ENCODE results near the gene KLHL29.

Gene KLHL29

GRCh38 chr2:23621616-23622015 lies 236.6 kb downstream of the KLHL29 start:
- DNase-seq, result no peak

GRCh38 chr2:23622466-23622865 lies 237.5 kb downstream of the KLHL29 start:
- DNase-seq, result no peak

GRCh38 chr2:23622966-23623675 lies 238.1 kb downstream of the KLHL29 start:
- DNase-seq, result no peak

- peak; percentile 60 for DNase-seq
Measured at GRCh38 chr2:23624378-23624777, 239.4 kb downstream of the KLHL29 start.

GRCh38 chr2:23624915-23625314 lies 239.9 kb downstream of the KLHL29 start:
- DNase-seq, result no peak

- DNase-seq, result no peak
Measured at GRCh38 chr2:23625726-23626125, 240.7 kb downstream of the KLHL29 start.

- no peak for DNase-seq
Measured at GRCh38 chr2:23626701-23627230, 241.8 kb downstream of the KLHL29 start.

GRCh38 chr2:23627236-23628009 lies 242.4 kb downstream of the KLHL29 start:
- DNase-seq, result no peak

- no peak for DNase-seq
Measured at GRCh38 chr2:23628926-23629771, 244.2 kb downstream of the KLHL29 start.

GRCh38 chr2:23629772-23630480 lies 244.9 kb downstream of the KLHL29 start:
- DNase-seq, result no peak

GRCh38 chr2:23630961-23631360 lies 246.0 kb downstream of the KLHL29 start:
- DNase-seq, result no peak

- DNase-seq, result no peak
Measured at GRCh38 chr2:23631389-23631788, 246.4 kb downstream of the KLHL29 start.

- DNase-seq, result no peak
Measured at GRCh38 chr2:23632386-23632785, 247.4 kb downstream of the KLHL29 start.

GRCh38 chr2:23632831-23633395 lies 247.9 kb downstream of the KLHL29 start:
- DNase-seq, result no peak

GRCh38 chr2:23633966-23634365 lies 249.0 kb downstream of the KLHL29 start:
- no peak for DNase-seq

GRCh38 chr2:23635442-23636340 lies 250.7 kb downstream of the KLHL29 start:
- no peak for DNase-seq

- no peak for DNase-seq
Measured at GRCh38 chr2:23636426-23636825, 251.4 kb downstream of the KLHL29 start.

GRCh38 chr2:23637011-23637778 lies 252.2 kb downstream of the KLHL29 start:
- DNase-seq, result no peak

GRCh38 chr2:23639406-23639982 lies 254.5 kb downstream of the KLHL29 start:
- no peak for DNase-seq

GRCh38 chr2:23640711-23641110 lies 255.7 kb downstream of the KLHL29 start:
- DNase-seq, result no peak
